ENCODE data around the gene RPTOR.

DNA sequence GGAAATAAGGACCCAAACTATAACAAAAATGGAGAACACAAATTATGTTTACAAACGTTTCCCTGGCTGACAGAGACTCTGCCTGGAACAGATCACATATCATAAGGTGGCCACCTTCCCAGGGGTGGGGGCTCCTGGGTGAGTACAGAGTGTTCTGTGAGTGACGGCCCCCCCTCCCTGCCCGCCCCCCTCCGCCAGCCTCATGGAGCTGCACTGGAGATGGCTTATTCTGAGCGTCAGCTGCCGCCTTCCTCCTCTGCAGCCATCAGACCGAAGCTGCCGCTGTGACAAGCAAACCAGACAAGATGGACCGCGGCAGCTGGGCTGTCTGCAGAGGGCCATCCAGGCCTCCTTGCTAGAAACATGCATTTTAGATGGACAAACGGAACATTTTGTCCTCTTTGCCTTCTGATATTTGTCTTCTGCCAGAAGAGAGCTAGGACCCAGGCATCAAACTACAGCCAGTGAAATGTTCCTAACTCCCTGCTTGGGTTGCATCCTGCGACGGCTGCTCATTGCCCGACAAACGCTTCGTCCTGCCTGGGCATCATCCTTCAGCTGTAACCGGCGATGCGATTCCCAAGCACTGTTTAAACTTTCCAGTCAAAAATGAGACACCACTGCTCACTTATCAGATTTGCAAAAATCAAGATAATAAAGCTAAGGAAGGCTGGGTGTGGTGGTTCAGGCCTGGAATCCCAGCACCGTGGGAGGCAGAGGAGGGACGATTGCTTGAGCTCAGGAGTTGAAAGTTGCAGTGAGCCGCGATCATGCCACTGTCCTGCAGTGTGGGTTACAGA lies 15.3 kb upstream of the RPTOR start:
- TF ChIP-seq, protein P1, sequence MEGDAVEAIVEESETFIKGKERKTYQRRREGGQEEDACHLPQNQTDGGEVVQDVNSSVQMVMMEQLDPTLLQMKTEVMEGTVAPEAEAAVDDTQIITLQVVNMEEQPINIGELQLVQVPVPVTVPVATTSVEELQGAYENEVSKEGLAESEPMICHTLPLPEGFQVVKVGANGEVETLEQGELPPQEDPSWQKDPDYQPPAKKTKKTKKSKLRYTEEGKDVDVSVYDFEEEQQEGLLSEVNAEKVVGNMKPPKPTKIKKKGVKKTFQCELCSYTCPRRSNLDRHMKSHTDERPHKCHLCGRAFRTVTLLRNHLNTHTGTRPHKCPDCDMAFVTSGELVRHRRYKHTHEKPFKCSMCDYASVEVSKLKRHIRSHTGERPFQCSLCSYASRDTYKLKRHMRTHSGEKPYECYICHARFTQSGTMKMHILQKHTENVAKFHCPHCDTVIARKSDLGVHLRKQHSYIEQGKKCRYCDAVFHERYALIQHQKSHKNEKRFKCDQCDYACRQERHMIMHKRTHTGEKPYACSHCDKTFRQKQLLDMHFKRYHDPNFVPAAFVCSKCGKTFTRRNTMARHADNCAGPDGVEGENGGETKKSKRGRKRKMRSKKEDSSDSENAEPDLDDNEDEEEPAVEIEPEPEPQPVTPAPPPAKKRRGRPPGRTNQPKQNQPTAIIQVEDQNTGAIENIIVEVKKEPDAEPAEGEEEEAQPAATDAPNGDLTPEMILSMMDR (IDR thresholded peaks at IDR 0.05): no peak
- TF ChIP-seq POLR2A (IDR thresholded peaks at IDR 0.05): no peak
- TF ChIP-seq POLR2AphosphoS5 (IDR thresholded peaks at IDR 0.05): no peak
- TF ChIP-seq EP300 (IDR thresholded peaks at IDR 0.05): no peak

Data from upper lobe of left lung (tissue), 4 donors.